Activated CD4-positive, alpha-beta T cell treated with anti-CD3 and anti-CD28 coated beads, Interleukin-10, Interleukin-2, amounts not matched to agents 100 ng/mL and 50 ng/mL, durations not matched to agents 16 hours and 8 hours (primary cell): ENCODE data around the gene LRRC8D.
"Not testable (repeated sequence)": the region's sequence is repeated elsewhere in the genome, so short reads cannot be mapped to it uniquely, and the experiment has no call there.

Source experiments
- DNase-seq: peaks from one replicate; pipeline ENCODE4 v3.0.0-alpha.2; 2020

LRRC8D gene

DNA sequence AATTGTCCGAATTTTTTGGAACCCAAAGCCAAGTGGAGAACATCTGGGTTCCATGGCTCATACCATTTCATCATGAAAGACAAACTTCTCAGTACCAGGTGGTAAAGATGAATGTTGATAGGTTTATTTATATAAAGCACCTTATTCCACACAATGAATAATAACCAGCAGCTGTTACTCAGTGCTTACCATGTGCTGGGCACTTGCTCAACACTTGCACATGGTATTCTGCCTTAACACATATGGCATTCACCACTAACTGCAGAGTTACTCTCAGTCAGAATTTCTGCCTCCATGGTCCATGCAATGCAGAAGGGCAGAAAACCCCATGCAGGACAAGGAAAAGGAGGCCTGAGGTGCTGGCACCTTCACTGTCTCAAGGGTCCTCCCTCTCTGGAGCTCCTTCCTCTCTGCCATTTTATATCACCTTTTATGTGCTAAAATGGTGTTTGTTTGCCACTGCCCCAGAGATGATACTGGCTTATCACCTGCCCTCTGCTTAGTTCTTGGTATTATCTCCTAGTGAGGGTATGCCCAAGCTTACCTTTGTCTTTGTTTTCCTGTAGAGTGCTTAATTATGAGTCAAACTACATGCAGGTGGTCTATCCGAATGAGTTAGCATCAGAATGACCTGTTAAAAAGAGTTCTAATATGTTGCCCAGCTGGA lies 97.4 kb downstream of the LRRC8D start:
- DNase-seq = no peak

DNA sequence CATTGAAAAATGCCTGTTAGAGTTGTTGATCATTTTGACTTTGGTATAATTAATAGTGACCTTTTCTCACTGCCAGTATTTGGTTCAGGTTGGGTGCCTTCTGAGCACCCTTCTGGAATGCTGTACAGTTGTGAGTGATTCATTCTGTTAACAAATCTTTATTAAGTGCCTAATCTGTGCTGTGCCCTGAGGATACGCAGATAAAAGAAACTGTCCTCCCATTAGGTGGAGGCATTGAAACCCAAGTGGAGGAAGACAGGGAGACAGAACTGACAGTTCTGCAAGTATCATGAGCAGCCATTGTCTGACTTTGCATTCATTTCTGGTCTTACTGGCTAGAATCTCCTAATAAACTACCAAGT lies 97.9 kb downstream of the LRRC8D start:
- no peak for DNase-seq

GRCh38 chr1:89919174-89919573 lies 98.3 kb downstream of the LRRC8D start:
- no peak for DNase-seq

- no peak for DNase-seq
Measured at GRCh38 chr1:89922911-89923310, 102.1 kb downstream of the LRRC8D start.

GRCh38 chr1:89923517-89923916 lies 102.7 kb downstream of the LRRC8D start:
- DNase-seq = no peak

DNA sequence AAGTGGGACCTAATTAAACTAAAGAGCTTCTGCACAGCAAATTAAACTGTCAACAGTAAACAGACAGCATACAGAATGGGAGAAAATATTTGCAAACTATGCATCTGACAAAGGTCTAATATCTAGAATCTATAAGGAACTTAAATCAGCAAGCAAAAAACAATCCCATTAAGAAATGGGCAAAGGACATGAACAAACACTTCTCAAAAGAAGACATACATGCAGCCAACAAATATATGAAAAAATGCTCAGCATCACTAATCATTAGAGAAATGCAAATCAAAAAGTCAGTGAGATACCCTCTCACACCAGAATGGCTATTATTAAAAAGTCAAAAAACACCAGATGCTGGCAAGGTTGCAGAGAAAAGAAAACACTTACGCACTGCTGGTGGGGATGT lies 103.2 kb downstream of the LRRC8D start:
- not testable (repeated sequence) for DNase-seq

DNA sequence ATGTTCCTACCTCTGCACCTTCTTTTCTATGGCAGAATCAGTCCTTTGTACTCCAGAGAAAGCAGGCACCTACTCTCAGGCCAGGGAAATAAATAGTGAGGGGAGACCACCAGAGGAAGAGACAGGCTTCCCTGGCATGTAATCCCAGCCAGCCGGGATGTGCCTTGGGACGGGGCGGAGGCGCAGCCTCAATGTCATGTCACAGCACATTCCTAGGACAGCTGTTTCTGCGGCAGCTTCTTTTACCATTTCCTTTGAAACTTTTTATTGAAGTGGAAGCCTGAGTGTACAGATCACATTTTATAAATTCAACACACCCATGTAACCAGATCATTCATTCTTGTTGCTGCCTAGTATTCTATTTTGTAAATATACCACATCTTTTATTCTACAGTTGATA lies 106.2 kb downstream of the LRRC8D start:
- DNase-seq = no peak

DNA sequence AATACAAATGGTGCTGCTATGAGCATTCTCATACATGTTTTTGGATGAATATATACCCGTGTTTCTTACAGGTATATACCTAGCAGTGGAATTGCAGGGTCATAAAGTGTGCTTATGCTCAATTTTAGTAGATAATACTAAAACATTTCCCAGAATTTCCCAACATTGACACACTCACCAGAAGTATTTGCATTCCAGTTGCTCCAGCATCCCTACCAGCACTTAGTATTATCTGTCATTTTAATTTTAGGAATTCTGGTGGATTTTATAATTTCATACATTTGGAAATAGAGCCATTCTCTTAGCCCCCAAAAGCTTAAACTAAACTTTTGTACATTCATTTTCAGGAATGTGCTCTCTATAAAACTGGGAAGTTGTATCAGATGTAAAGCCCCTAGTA lies 106.6 kb downstream of the LRRC8D start:
- DNase-seq = no peak

DNA sequence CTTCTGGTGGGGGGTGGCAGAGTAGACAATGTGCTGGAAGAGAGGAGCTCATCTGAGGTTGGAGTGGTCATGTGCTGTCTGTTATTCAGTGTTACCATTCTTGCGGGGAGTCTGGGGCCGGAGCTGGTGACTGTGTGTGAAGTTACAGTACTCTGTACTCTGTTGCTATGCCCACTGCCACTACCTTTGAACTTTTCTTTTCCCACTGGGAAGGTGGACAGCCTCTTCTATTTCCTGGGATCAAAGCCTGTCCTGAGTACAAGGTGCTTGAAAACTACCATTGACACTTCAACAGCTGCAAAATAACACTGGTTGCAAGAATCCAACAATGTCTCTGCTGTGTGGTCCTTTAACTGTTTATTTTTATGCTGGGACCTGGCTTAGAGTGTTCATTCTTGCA lies 107.7 kb downstream of the LRRC8D start:
- DNase-seq = no peak

DNA sequence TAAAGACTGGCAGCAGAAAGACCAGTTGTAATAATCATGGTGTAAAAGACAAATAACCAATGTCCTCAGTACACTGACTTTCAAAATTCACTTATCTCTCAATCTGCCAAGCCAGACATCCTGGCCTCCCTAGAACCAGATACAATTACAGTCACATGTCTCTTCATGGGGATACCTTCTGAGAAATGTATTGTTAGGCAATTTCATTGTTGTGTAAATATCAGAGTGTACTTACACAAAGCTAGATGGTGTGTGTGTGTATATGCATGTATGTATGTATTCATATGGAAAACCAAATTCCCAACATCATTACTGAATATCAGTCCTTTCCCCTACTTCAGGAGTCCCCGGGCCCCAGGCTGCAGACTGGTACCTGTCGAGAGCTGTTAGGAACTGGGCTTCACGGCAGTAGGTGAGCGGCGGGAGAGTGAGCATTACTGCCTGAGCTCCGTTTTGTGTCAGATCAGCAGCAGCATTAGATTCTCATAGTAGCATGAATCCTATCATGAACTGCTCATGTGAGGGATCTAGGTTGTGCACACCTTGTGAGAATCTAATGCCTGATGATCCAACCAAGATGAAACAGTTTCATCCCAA lies 108.7 kb downstream of the LRRC8D start:
- no peak for DNase-seq

DNA sequence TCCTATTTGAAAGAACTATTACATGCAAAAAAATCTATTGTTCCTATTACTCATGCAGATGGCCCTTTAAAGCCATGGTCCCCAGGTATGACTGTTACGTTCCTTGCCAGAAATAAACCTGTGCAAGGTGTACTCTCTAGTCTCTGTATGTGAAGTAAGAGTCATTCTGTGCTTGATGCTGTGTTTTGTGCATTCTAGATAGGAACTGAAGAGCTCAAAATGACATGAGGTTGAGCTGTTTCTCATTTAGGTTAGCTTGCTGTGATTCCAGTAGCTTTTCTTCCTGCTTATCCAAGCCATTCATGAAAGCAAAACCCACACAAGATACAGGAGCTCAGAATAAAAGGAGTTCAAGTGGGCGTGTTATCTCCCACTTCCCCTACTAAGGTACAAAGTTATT lies 109.7 kb downstream of the LRRC8D start:
- DNase-seq = no peak

DNA sequence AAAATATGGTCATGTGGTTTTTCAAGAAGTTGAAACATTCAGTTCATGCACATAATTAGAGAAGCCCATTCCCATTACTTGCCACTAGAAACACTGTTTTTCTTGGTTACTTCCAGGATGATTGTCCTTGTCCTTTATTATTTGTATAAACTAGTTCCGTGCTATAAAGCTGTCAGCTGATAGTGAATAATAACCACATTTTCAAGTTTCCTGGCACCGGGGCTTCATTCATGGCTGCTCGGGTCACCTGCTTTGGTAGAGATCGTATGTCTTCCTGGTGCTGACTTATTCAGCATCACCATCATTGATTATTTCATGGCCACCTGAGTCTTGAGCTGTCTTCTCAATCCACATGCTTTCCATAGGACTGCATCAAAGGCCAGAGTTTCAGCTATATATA lies 111.1 kb downstream of the LRRC8D start:
- no peak for DNase-seq

DNA sequence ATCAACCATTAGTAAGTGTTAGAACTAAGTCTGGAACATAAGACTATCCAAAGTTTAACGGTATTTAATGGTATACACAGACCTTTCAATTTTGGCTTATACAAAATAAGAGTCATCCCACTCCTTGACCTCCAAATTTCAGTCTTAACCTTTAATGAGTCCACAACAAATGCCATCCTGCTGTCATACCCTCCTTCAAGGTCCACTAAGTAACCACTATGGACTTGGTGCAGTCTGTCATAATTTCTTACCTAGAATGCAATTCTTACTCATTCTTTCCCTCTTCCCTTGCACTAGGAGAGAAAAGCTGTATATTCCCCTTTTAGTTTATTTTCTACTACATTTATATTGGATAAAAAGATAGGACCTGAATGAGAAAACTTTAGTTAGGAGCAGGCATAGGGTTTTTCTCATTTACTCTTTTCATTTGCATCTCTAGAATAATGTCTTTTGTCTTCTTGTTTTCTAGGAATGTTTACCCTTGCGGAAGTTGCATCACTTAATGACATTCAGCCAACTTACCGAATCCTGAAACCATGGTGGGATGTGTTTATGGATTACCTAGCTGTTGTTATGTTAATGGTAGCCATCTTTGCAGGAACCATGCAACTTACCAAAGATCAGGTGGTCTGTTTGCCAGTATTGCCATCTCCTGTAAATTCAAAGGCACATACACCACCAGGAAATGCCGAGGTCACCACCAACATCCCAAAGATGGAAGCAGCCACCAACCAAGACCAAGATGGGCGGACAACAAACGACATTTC lies 111.9 kb downstream of the LRRC8D start:
- no peak for DNase-seq

- no peak for DNase-seq
Measured at GRCh38 chr1:89934461-89934860, 113.6 kb downstream of the LRRC8D start.

DNA sequence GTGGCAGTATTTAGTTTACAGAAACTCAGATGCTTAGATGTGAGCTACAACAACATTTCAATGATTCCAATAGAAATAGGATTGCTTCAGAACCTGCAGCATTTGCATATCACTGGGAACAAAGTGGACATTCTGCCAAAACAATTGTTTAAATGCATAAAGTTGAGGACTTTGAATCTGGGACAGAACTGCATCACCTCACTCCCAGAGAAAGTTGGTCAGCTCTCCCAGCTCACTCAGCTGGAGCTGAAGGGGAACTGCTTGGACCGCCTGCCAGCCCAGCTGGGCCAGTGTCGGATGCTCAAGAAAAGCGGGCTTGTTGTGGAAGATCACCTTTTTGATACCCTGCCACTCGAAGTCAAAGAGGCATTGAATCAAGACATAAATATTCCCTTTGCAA lies 114.4 kb downstream of the LRRC8D start:
- no peak for DNase-seq

- DNase-seq = no peak
Measured at GRCh38 chr1:89936694-89937093, 115.9 kb downstream of the LRRC8D start.

- DNase-seq = no peak
Measured at GRCh38 chr1:89938171-89939055, 117.6 kb downstream of the LRRC8D start.

DNA sequence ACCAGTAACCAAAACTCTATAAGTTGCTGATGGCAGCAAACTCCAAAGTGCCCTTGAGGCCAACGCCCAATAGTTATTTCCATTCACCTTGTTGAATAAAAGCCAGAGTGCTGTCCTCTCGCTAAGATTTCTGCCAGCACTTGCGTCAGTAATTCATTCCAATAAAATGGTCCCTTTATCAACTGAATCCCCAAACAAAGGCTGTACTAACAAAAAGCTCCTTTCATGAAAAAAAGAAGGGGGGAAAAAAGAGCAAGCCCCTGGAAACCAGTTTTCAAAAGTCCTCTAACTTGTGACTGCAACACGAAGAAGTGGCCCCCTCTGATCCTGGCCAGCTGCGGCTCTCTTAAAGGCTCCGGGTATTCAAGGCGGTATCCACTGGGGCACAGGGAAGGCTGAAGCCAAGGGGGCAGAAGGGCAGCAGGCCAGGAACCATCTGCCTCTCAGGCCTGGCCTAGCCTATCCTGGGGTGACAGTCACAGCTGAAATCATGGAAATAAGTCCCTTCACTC lies 118.3 kb downstream of the LRRC8D start:
- no peak for DNase-seq

DNA sequence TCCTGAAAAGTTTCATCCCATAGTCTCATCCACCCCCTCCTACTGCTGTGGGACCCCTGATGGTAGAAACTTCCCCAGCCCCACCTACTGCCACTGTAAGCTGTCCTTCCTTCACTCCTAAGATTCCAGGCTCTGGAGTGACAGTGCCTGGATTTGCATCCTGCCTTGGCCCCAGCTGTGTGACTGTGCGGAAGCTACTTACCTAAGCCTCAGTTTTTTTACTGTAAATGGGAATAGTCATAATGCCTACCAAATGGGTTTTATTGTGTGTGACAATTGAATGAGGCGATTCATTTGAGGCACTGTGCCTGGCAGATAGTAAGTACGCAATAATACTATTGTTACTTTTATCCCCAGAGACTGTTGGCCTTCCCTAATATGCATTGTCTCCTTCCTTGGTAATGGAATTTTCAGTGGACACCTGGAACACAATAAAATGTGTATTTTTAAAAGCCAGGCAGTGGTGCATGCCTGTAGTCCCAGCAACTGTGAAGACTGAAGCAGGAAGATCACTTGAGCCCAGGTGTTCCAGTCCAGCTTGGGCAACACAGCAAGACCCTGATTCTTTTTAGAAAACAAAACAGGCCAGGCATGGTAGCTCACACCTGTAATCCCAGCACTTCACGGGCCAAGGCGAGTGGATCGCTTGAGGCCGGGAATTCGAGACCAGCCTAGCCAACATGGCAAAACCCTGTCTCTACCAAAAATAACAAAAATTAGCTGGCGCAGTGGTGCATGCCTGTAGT lies 119.0 kb downstream of the LRRC8D start:
- no peak for DNase-seq

- DNase-seq = no peak
Measured at GRCh38 chr1:89941110-89941766, 120.4 kb downstream of the LRRC8D start.

GRCh38 chr1:89942014-89942413 lies 121.2 kb downstream of the LRRC8D start:
- DNase-seq = no peak
